Large intestine (tissue), 3 donors: ENCODE results near the gene ITIH2. TPM values are rescaled to one million over a fixed set of nuclear protein-coding genes. Genes with fewer than 3 reads are reported as not detected.
"Not testable (repeated sequence)": the region's sequence is repeated elsewhere in the genome, so short reads cannot be mapped to it uniquely, and the experiment has no call there.

Experiments used
- DNase-seq, 2 donors: peaks; one replicate each; pipeline versions ENCODE4 v3.0.0 to v3.0.0-alpha.2; 2013
- H3K27ac ChIP-seq: one replicate; pipeline ENCODE4 v1.5.1; 2013; ENCODE audit warnings: low read length
- H3K27me3 ChIP-seq: 2 replicates; pipeline ENCODE4 v1.6.1; 2013; ENCODE audit warnings: low read length; ENCODE audit not compliant: control insufficient read depth, insufficient read depth
- H3K36me3 ChIP-seq: 2 replicates; pipeline ENCODE4 v1.6.1; 2013; ENCODE audit warnings: low read length; ENCODE audit not compliant: control insufficient read depth, insufficient read depth
- H3K4me1 ChIP-seq: one replicate; pipeline ENCODE4 v1.6.1; 2013; ENCODE audit warnings: low read length; ENCODE audit not compliant: control insufficient read depth, insufficient read depth
- H3K4me3 ChIP-seq: one replicate; pipeline ENCODE4 v1.5.1; 2013; ENCODE audit warnings: low read length
- H3K9me3 ChIP-seq: one replicate; pipeline ENCODE4 v1.6.1; 2013; ENCODE audit warnings: mild to moderate bottlenecking, low read depth, low read length, moderate library complexity; ENCODE audit not compliant: control insufficient read depth
- WGBS: methylation state at CpG from one replicate; pipeline ENCODE4 v1.1.5; 2013; ENCODE audit warnings: low lambda C conversion rate; ENCODE audit not compliant: insufficient coverage; 5-methylcytosine and 5-hydroxymethylcytosine counted together
- polyA plus RNA-seq: library from polyadenylated mRNA; unstranded; fragments of 120-200 nt; gene quantifications from one replicate; pipeline ENCODE4 v1.2.1, GENCODE V29; 2013

ITIH2 gene
- polyA plus RNA-seq, 1 donor: 0.52 TPM

DNA sequence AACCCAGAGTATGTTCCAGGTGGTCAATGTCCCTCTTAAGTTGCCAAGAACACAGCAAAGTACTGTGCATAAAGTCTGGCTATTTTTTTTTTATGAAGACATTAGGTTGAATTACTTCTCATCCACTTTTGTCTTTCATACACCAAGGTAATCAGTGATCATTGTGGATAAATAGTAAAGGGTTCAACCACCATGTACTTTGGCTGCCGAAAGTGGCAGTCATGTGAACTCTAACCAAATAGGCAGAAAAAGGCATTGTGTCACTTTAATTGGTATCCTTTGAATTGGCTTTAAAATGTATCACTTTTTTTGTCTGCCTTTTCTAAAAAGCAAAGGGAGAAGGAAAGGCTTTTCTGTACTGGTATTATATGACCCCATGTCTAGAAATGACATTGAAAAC lies 7.3 kb downstream of the ITIH2 start:
- no peak for DNase-seq
- WGBS: 86% methylated on average over 1 of the region's 1 CpG
- no peak overlapping the region for H3K4me3 ChIP-seq
- H3K36me3 ChIP-seq: no peaks in the 10 kb centered on the region
- H3K9me3 ChIP-seq: no peaks in the 10 kb centered on the region
- H3K27me3 ChIP-seq: peaks cover 3% of the 10 kb centered on the region
- H3K27ac ChIP-seq: no peak overlapping the region
- H3K4me1 ChIP-seq: no peaks in the 10 kb centered on the region

DNA sequence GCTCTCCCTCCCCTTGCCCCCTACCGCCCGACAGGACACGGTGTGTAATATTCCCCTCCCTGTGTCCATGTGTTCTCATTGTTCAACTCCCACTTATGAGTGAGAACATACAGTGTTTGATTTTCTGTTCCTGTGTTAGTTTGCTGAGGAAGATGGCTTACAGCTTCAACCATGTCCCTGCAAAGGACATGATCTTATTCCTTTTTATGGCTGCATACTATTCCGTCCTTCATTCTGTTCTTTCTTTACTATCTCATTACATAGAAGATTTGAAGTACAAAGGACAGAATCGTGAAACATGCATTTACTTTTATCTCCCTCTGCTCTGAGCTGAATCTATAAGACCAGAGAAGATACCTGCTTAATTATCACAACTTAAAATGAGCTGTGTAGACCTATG lies 8.0 kb downstream of the ITIH2 start:
- not testable (repeated sequence) for H3K27ac ChIP-seq, DNase-seq, H3K4me1 ChIP-seq, H3K9me3 ChIP-seq, H3K4me3 ChIP-seq, H3K36me3 ChIP-seq, H3K27me3 ChIP-seq
- 76% methylated on average over 2 of the region's 5 CpGs for WGBS

- DNase-seq: no peak
- no peaks in the 10 kb centered on the region for H3K9me3 ChIP-seq
- WGBS: 67% methylated on average over 2 of the region's 7 CpGs
- H3K36me3 ChIP-seq: no peaks in the 10 kb centered on the region
- no peaks in the 10 kb centered on the region for H3K27me3 ChIP-seq
- no peak overlapping the region for H3K27ac ChIP-seq
- no peak overlapping the region for H3K4me3 ChIP-seq
- H3K4me1 ChIP-seq: no peaks in the 10 kb centered on the region
These were observed 12.4 kb downstream of the ITIH2 start for GRCh38 chr10:7715515-7715914.

DNA sequence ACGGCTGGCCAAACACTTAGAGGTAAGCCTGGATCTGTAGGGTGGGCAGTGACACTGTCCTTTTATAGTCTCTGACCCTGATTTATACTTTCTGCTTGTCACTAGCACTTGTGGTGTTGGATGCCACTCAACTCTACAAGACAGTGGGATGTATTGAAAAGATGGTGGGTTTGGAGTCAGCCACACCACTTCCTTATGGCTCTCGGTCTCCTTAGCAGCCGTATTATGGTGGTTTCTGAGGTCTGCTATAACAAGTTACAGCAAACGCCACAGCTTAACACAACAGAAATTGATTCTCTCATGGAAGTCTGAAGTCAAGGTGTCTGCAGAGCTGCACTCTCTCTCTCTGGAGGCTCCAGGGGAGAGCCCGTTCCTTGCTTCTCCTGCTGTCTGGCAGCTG lies 14.7 kb downstream of the ITIH2 start:
- no peaks in the 10 kb centered on the region for H3K9me3 ChIP-seq
- no peaks in the 10 kb centered on the region for H3K27me3 ChIP-seq
- no peak for DNase-seq
- no peak overlapping the region for H3K4me3 ChIP-seq
- no peak overlapping the region for H3K27ac ChIP-seq
- no CpG with 5 or more reads among the region's 5 CpGs for WGBS
- H3K36me3 ChIP-seq: no peaks in the 10 kb centered on the region
- H3K4me1 ChIP-seq: no peaks in the 10 kb centered on the region

- H3K9me3 ChIP-seq: no peaks in the 10 kb centered on the region
- no peaks in the 10 kb centered on the region for H3K27me3 ChIP-seq
- no peaks in the 10 kb centered on the region for H3K4me1 ChIP-seq
- WGBS: no CpG with 5 or more reads among the region's 4 CpGs
- no peaks in the 10 kb centered on the region for H3K36me3 ChIP-seq
- no peak overlapping the region for H3K27ac ChIP-seq
- no peak overlapping the region for H3K4me3 ChIP-seq
- DNase-seq: no peak
These were observed 15.6 kb downstream of the ITIH2 start for GRCh38 chr10:7718685-7719084.

DNA sequence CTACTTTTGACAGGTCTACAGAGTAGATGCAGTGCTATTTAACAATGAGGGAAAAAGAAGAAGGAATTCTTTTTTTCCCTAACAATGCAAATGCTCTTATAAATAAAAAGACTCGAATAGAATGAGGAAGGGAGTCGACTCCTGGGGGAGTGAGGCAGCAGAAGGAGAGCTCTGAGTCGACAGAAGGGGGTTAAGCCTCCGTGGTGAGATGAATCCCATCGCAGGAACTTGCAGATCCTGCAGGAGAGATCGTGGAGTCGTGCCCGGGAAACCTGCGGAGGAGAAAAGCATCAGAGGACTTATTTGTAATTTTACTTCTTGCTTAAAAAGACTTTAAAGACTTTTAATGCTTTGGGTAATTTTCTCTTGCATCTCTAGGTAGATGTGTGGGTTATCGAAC lies 17.4 kb downstream of the ITIH2 start:
- no peaks in the 10 kb centered on the region for H3K4me1 ChIP-seq
- H3K27me3 ChIP-seq: peaks cover 4% of the 10 kb centered on the region
- H3K4me3 ChIP-seq: no peak overlapping the region
- no peaks in the 10 kb centered on the region for H3K36me3 ChIP-seq
- WGBS: 100% methylated on average over 1 of the region's 10 CpGs
- no peak overlapping the region for H3K27ac ChIP-seq
- no peak for DNase-seq
- no peaks in the 10 kb centered on the region for H3K9me3 ChIP-seq

- Histone ChIP-seq H3K9me3 (no peaks in the 10 kb centered on the region), H3K27me3 (peaks cover 4% of the 10 kb centered on the region), H3K36me3 (no peaks in the 10 kb centered on the region), H3K4me1 (no peaks in the 10 kb centered on the region), H3K4me3 (no peak overlapping the region), H3K27ac (no peak overlapping the region)
- 94% methylated on average over 7 of the region's 18 CpGs for WGBS
- no peak for DNase-seq
These were observed 19.9 kb downstream of the ITIH2 start for GRCh38 chr10:7722927-7723529.

DNA sequence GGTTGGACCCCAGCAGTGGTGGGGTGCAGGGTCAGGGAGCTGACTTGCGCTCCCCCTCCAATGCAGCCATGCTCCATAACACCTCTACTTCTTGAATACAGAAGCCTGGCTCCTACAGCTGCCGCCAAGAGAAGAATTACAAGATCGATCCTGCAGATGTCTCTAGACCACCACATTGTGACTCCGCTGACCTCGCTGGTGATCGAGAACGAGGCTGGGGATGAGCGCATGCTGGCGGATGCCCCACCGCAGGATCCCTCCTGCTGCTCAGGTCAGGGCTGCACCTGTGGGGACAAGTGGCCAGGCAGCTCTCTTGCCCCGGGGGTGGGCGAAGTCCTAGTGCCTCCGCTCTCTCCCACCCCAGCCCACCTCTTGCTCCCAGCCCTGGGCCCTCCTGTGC lies 31.7 kb downstream of the ITIH2 start:
- Histone ChIP-seq H3K9me3 (no peaks in the 10 kb centered on the region), H3K4me1 (no peaks in the 10 kb centered on the region), H3K27me3 (no peaks in the 10 kb centered on the region), H3K4me3 (no peak overlapping the region), H3K27ac (no peak overlapping the region), H3K36me3 (no peaks in the 10 kb centered on the region)
- no CpG with 5 or more reads among the region's 13 CpGs for WGBS
- no peak for DNase-seq

DNA sequence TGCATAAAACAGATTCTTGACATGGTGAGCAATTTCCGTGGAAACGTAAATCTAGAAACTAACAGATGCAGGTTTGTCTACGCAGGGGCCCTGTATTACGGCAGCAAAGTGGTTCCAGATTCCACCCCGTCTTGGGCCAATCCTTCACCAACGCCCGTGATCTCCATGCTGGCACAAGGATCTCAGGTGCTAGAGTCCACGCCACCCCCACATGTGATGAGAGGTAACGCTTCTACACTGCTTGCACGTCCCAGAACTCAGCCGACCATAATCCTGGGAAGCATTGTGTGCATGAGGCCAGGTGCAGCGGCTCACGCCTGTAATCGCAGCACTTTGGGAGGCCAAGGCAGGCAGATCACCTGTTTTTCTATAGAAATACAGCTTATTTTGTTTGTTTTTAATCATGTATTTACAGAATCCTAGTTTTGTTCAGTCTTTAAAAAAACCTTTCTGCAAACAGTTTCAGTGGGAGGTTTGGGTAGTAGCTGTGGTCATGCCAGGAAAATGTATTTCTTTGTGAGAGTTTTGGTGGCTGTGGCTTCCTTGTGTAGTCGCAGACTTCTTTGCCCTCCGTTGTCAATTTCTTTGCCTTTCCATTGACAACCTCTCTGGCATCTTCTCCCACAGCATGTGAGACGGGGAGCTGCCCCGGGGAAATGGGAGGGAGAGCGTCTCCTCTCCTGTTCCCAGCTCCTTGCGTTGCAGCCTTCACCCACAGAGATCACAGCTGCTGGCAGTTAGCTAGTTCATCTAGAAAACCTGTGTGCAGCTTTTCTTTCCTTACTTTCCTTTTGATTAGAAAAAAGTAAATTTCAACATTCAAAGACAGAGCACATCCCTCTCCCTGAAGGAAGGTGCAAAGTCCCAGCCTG lies 35.7 kb downstream of the ITIH2 start:
- no peaks in the 10 kb centered on the region for H3K4me1 ChIP-seq
- no peak overlapping the region for H3K27ac ChIP-seq
- WGBS: 48% methylated on average over 2 of the region's 20 CpGs
- no peaks in the 10 kb centered on the region for H3K27me3 ChIP-seq
- no peak overlapping the region for H3K4me3 ChIP-seq
- no peak for DNase-seq
- H3K9me3 ChIP-seq: no peaks in the 10 kb centered on the region
- no peaks in the 10 kb centered on the region for H3K36me3 ChIP-seq

GRCh38 chr10:7744307-7744706 lies 41.2 kb downstream of the ITIH2 start:
- no peak overlapping the region for H3K4me3 ChIP-seq
- H3K4me1 ChIP-seq: no peaks in the 10 kb centered on the region
- no peak for DNase-seq
- H3K27ac ChIP-seq: no peak overlapping the region
- H3K36me3 ChIP-seq: no peaks in the 10 kb centered on the region
- no peaks in the 10 kb centered on the region for H3K9me3 ChIP-seq
- no CpG with 5 or more reads among the region's 8 CpGs for WGBS
- no peaks in the 10 kb centered on the region for H3K27me3 ChIP-seq

DNA sequence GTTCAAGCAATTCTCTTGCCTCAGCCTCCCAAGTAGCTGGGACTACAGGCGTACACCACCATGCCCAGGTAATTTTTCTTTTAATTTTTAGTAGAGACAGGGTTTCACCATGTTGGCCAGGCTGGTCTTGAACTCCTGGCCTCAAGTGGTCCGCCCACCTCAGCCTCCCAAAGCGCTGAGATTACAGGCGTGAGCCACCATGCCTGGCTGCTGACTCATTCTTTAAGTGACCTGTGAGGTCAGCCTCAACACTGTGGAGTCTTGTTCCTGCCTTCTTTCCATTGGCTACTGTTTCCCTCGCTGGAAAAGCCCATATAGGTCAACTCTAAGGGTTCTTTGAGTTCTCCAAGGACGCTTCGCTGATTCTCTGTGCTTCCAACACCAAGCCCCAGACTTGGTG lies 45.5 kb downstream of the ITIH2 start:
- H3K4me3 ChIP-seq, H3K27me3 ChIP-seq, H3K27ac ChIP-seq, H3K9me3 ChIP-seq, H3K4me1 ChIP-seq, DNase-seq: not testable (repeated sequence)
- WGBS: 100% methylated on average over 2 of the region's 7 CpGs
- peaks cover 18% of the 10 kb centered on the region for H3K36me3 ChIP-seq
